Measurements from ENCODE around the gene EDN1. TPM values are rescaled to one million over a fixed set of nuclear protein-coding genes. Genes with fewer than 3 reads are reported as not detected.

Gene EDN1
- total and polyA plus RNA-seq, 9 of the 15 experiments (the other 6 are each of a cell fraction or from before 2014, with no cell fraction given): 0.03 to 0.06 TPM; not detected in 7

- in situ Hi-C loops (cut with MboI) (no loop called here), intact Hi-C loops (cut with micrococcal nuclease) (no loop called here)
- H4K20me1 ChIP-seq (replicated peaks; ENCODE audit: control insufficient read depth, insufficient read depth, low read length): no peaks in the 10 kb centered on the region
- H3K36me3 ChIP-seq (ENCODE audit: control insufficient read depth, insufficient read depth, low read length): no peaks in the 10 kb centered on the region
- ATAC-seq: peak; percentile 29; the same call in 1 of the 3 replicates
- H3K27me3 ChIP-seq (ENCODE audit: control insufficient read depth in 2 of 2, insufficient read depth in 2 of 2, low read length in 2 of 2): peaks cover 23 to 41% of the 10 kb centered on the region in 2 experiments
- no peaks in the 10 kb centered on the region for H3K4me1 ChIP-seq (replicated peaks in 1 of 2; ENCODE audit: control insufficient read depth in 2 of 2, insufficient read depth in 2 of 2, low read length in 2 of 2)
- ChIA-PET POLR2A (no interaction called here), CTCF (ENCODE audit: low intra/inter-chr PET ratio) (no interaction called here)
- DNase-seq (ENCODE audit: extremely low read depth in 1 of 4, low spot score in 3 of 4): no peak
- no peaks in the 10 kb centered on the region for H3K79me2 ChIP-seq (ENCODE audit: control insufficient read depth, insufficient read depth, low read length)
- no peak overlapping the region for H3K4me3 ChIP-seq
- no peak overlapping the region for H2AFZ ChIP-seq (ENCODE audit: low read depth, low read length)
- H3K4me2 ChIP-seq (ENCODE audit: insufficient read depth, low read length): no peak overlapping the region
- H3K9ac ChIP-seq (ENCODE audit: insufficient read depth in 1 of 2, low read depth in 2 of 2, low read length in 2 of 2): no peak overlapping the region
- FAIRE-seq: no peak
- TF ChIP-seq MEIS2 (IDR thresholded peaks at IDR 0.05; ENCODE audit: partially characterized antibody) (peak; percentile 30), ZNF3 (CRISPR knock-in tag; IDR thresholded peaks at IDR 0.05) (no peak), ZC3H11A (IDR thresholded peaks at IDR 0.05; ENCODE audit: low read depth, low read length) (no peak)
- no peak overlapping the region for H3K27ac ChIP-seq (ENCODE audit: extremely low read depth, low read depth, low read length)
- H3K9me1 ChIP-seq (ENCODE audit: control insufficient read depth, insufficient read depth, low read length): no peaks in the 10 kb centered on the region
- no TSS peak for BruUV-seq (replicated peaks)
- no peaks in the 10 kb centered on the region for H3K9me3 ChIP-seq (replicated peaks; ENCODE audit: control insufficient read depth, insufficient read depth, low read depth, low read length)
- under 1% methylated on average over 12 of the region's 12 CpGs for WGBS (ENCODE audit: insufficient coverage, low coverage, missing lambda C conversion rate)
Observed at GRCh38 chr6:12339808-12340487, 49.8 kb downstream of the EDN1 start.

- DNase-seq (ENCODE audit: extremely low read depth in 1 of 4, low spot score in 3 of 4) (no peak), ATAC-seq (no peak), FAIRE-seq (no peak)
- Histone ChIP-seq H3K4me3 (no peak overlapping the region), H3K27ac (ENCODE audit: extremely low read depth, low read depth, low read length) (no peak overlapping the region), H3K9me3 (replicated peaks; ENCODE audit: control insufficient read depth, insufficient read depth, low read depth, low read length) (no peaks in the 10 kb centered on the region), H3K79me2 (ENCODE audit: control insufficient read depth, insufficient read depth, low read length) (no peaks in the 10 kb centered on the region), H3K27me3 (ENCODE audit: control insufficient read depth in 2 of 2, insufficient read depth in 2 of 2, low read length in 2 of 2) (peaks cover 23 to 41% of the 10 kb centered on the region in 2 experiments), H4K20me1 (replicated peaks; ENCODE audit: control insufficient read depth, insufficient read depth, low read length) (no peaks in the 10 kb centered on the region), H3K36me3 (ENCODE audit: control insufficient read depth, insufficient read depth, low read length) (no peaks in the 10 kb centered on the region), H3K9me1 (ENCODE audit: control insufficient read depth, insufficient read depth, low read length) (no peaks in the 10 kb centered on the region), H3K9ac (ENCODE audit: insufficient read depth in 1 of 2, low read depth in 2 of 2, low read length in 2 of 2) (no peak overlapping the region), H2AFZ (ENCODE audit: low read depth, low read length) (no peak overlapping the region), H3K4me1 (replicated peaks in 1 of 2; ENCODE audit: control insufficient read depth in 2 of 2, insufficient read depth in 2 of 2, low read length in 2 of 2) (no peaks in the 10 kb centered on the region), H3K4me2 (ENCODE audit: insufficient read depth, low read length) (no peak overlapping the region)
- BruUV-seq (replicated peaks): no TSS peak
- intact Hi-C loops (cut with micrococcal nuclease): no loop called here
- WGBS (ENCODE audit: insufficient coverage, low coverage, missing lambda C conversion rate): 3% methylated on average over 6 of the region's 6 CpGs
- in situ Hi-C loops (cut with MboI): no loop called here
- CTCF ChIA-PET (ENCODE audit: low intra/inter-chr PET ratio): no interaction called here
- POLR2A ChIA-PET: no interaction called here
- TF ChIP-seq RB1 (IDR thresholded peaks at IDR 0.05; ENCODE audit: low read depth) (no peak), MXD1 (CRISPR knock-in tag; IDR thresholded peaks at IDR 0.05; ENCODE audit: borderline replicate concordance, poor library complexity, severe bottlenecking) (no peak), PREB (CRISPR knock-in tag; IDR thresholded peaks at IDR 0.05) (no peak), HDAC1 (IDR thresholded peaks at IDR 0.05) (no peak), NR0B1 (IDR thresholded peaks at IDR 0.05; ENCODE audit: partially characterized antibody) (no peak), GMEB1 (CRISPR knock-in tag; IDR thresholded peaks at IDR 0.05) (no peak)
Observed at GRCh38 chr6:12340488-12340818, 50.3 kb downstream of the EDN1 start.
